HepG2 (cell line): Measurements from ENCODE around the gene ACBD5. TPM values are rescaled to one million over a fixed set of nuclear protein-coding genes. Genes with fewer than 3 reads are reported as not detected.

Source experiments
- DMAP1 ChIP-seq: IDR thresholded peaks from 2 replicates; pipeline ENCODE4 v1.6.1; 2016
- ISX ChIP-seq: sonication (generic); formaldehyde crosslinking; conservative IDR thresholded peaks from 2 replicates; pipeline ENCODE4 v1.5.0; 2020; ENCODE audit warnings: missing genetic modification reagents
- KDM4B ChIP-seq: sonication (generic); formaldehyde crosslinking; IDR thresholded peaks from 2 replicates; pipeline ENCODE4 v1.4.0; 2020; ENCODE audit warnings: missing genetic modification reagents
- MIER2 ChIP-seq: IDR thresholded peaks from 2 replicates; pipeline ENCODE4 v1.6.1; 2016; ENCODE audit warnings: missing biosample characterization, missing genetic modification reagents
- PAF1 ChIP-seq: IDR thresholded peaks from 2 replicates; pipeline ENCODE4 v1.6.1; 2016; ENCODE audit warnings: missing genetic modification reagents, missing compliant biosample characterization
- POGZ ChIP-seq: sonication (generic); formaldehyde crosslinking; IDR thresholded peaks from 2 replicates; pipeline ENCODE4 v1.4.0; 2020; ENCODE audit warnings: mild to moderate bottlenecking, missing genetic modification reagents
- RBFOX2 ChIP-seq: fragments of 200-400 bp; formaldehyde crosslinking; IDR thresholded peaks from 2 replicates; pipeline ENCODE4 v1.6.1; 2017; ENCODE audit warnings: low read depth, mild to moderate bottlenecking, low read length
- SAFB2 ChIP-seq: sonication (generic); formaldehyde crosslinking; IDR thresholded peaks from 2 replicates; pipeline ENCODE4 v1.5.1; 2020; ENCODE audit warnings: missing genetic modification reagents, low read depth, mild to moderate bottlenecking, borderline replicate concordance
- SRY ChIP-seq: sonication (generic); formaldehyde crosslinking; IDR thresholded peaks from 2 replicates; pipeline ENCODE4 v1.8.0; 2022; ENCODE audit warnings: mild to moderate bottlenecking, missing genetic modification reagents
- ZNF30 ChIP-seq: sonication (generic); formaldehyde crosslinking; IDR thresholded peaks from 2 replicates; pipeline ENCODE4 v1.5.0; 2020; ENCODE audit warnings: mild to moderate bottlenecking, missing genetic modification reagents
- ZNF543 ChIP-seq: sonication (generic); formaldehyde crosslinking; IDR thresholded peaks from 2 replicates; pipeline ENCODE4 v1.4.0; 2020; ENCODE audit warnings: mild to moderate bottlenecking, missing genetic modification reagents
- ZNF552 ChIP-seq: sonication (generic); formaldehyde crosslinking; IDR thresholded peaks from 2 replicates; pipeline ENCODE4 v1.9.0; 2022; ENCODE audit warnings: missing genetic modification reagents, mild to moderate bottlenecking, borderline replicate concordance
- ZNF841 ChIP-seq: sonication (generic); formaldehyde crosslinking; IDR thresholded peaks from 2 replicates; pipeline ENCODE4 v1.8.1; 2023; ENCODE audit warnings: missing genetic modification reagents, borderline replicate concordance
- polyA plus RNA-seq, 8 experiments: library from polyadenylated mRNA; depleted of rRNA in 3 of 8; stranded (reverse) in 7 of 8; unstranded in 1 of 8; fragments of >200 nt; fragmentation: Illumina TruSeq in 4 of 8; extraction: Trizol in 4 of 8; gene quantifications; 2 replicates each; pipeline versions ENCODE4 v1.2.1 to v1.2.3, GENCODE V29; 2011 to 2016; ENCODE audit warnings: low read depth in 4 of 8, missing spikeins in 1 of 8, mixed read lengths in 1 of 8; ENCODE audit not compliant: insufficient read depth in 1 of 8
- total RNA-seq, 5 experiments: library from RNA; depleted of rRNA; stranded (reverse); fragments of >200 nt; fragmentation: Illumina TruSeq; extraction: Trizol; gene quantifications; 2 replicates each; pipeline ENCODE4 v1.2.3, GENCODE V29; 2016; ENCODE audit warnings: low read depth in 1 of 5
- TF ChIP-seq, protein P1 (sequence below): sonication (generic); formaldehyde crosslinking; IDR thresholded peaks from 2 replicates; pipeline ENCODE4 v1.8.0; 2022; ENCODE audit warnings: mild to moderate bottlenecking, missing genetic modification reagents; ENCODE audit not compliant: insufficient replicate concordance
- TF ChIP-seq, protein P2 (sequence below): IDR thresholded peaks from 2 replicates; pipeline ENCODE4 v1.6.1; 2016; ENCODE audit warnings: low read depth, missing genetic modification reagents, missing compliant biosample characterization
- TF ChIP-seq, protein P3 (sequence below): sonication (generic); formaldehyde crosslinking; IDR thresholded peaks from 2 replicates; pipeline ENCODE4 v1.4.0; 2020; ENCODE audit warnings: missing genetic modification reagents
- TF ChIP-seq, protein P4 (sequence below): sonication (generic); formaldehyde crosslinking; IDR thresholded peaks from 2 replicates; pipeline ENCODE4 v1.5.1; 2020; ENCODE audit warnings: mild to moderate bottlenecking, missing genetic modification reagents, moderate library complexity

ACBD5 gene
- total and polyA plus RNA-seq, 2 of the 13 experiments (the other 11 are each of a cell fraction or from before 2014, with no cell fraction given) = 10.3 to 14.8 TPM

DNA sequence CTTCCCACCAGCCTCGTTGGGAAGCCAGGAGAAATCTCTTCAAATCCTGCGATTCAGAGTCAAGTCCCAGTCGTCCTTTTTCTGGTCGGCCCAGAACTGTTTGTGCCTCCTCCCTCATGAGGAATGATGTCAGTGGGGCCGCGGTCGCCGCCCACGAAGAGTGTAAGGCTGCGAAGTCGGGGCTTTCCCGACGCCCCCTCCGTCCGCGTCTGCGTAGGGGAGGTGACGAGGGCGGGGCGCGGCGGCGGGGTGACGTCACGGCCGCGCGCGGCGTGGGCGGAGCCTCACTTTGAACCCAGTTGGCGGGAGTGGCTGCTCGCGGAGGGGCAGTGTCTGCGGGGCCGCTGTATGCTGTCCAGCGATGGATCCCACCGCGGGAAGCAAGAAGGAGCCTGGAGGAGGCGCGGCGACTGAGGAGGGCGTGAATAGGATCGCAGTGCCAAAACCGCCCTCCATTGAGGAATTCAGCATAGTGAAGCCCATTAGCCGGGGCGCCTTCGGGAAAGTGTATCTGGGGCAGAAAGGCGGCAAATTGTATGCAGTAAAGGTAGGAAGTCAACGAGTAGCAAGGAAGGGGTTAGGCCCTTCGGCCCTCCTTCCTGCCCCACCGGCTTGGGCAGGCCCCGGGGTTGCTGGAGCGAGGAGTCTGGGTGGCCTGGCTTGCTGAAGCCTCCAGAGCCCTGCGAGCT is 85.4 kb downstream of the ACBD5 start, which contains the start of gene MASTL (continued):
- peak; percentile 51; the same call in 1 of the 2 replicates for TF ChIP-seq DMAP1 (CRISPR knock-in tag)
- no peak; the same call in 1 of the 2 replicates for TF ChIP-seq SRY (CRISPR knock-in tag)
- TF ChIP-seq, protein P1, sequence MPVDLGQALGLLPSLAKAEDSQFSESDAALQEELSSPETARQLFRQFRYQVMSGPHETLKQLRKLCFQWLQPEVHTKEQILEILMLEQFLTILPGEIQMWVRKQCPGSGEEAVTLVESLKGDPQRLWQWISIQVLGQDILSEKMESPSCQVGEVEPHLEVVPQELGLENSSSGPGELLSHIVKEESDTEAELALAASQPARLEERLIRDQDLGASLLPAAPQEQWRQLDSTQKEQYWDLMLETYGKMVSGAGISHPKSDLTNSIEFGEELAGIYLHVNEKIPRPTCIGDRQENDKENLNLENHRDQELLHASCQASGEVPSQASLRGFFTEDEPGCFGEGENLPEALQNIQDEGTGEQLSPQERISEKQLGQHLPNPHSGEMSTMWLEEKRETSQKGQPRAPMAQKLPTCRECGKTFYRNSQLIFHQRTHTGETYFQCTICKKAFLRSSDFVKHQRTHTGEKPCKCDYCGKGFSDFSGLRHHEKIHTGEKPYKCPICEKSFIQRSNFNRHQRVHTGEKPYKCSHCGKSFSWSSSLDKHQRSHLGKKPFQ = peak; percentile 72
- TF ChIP-seq, protein P2, sequence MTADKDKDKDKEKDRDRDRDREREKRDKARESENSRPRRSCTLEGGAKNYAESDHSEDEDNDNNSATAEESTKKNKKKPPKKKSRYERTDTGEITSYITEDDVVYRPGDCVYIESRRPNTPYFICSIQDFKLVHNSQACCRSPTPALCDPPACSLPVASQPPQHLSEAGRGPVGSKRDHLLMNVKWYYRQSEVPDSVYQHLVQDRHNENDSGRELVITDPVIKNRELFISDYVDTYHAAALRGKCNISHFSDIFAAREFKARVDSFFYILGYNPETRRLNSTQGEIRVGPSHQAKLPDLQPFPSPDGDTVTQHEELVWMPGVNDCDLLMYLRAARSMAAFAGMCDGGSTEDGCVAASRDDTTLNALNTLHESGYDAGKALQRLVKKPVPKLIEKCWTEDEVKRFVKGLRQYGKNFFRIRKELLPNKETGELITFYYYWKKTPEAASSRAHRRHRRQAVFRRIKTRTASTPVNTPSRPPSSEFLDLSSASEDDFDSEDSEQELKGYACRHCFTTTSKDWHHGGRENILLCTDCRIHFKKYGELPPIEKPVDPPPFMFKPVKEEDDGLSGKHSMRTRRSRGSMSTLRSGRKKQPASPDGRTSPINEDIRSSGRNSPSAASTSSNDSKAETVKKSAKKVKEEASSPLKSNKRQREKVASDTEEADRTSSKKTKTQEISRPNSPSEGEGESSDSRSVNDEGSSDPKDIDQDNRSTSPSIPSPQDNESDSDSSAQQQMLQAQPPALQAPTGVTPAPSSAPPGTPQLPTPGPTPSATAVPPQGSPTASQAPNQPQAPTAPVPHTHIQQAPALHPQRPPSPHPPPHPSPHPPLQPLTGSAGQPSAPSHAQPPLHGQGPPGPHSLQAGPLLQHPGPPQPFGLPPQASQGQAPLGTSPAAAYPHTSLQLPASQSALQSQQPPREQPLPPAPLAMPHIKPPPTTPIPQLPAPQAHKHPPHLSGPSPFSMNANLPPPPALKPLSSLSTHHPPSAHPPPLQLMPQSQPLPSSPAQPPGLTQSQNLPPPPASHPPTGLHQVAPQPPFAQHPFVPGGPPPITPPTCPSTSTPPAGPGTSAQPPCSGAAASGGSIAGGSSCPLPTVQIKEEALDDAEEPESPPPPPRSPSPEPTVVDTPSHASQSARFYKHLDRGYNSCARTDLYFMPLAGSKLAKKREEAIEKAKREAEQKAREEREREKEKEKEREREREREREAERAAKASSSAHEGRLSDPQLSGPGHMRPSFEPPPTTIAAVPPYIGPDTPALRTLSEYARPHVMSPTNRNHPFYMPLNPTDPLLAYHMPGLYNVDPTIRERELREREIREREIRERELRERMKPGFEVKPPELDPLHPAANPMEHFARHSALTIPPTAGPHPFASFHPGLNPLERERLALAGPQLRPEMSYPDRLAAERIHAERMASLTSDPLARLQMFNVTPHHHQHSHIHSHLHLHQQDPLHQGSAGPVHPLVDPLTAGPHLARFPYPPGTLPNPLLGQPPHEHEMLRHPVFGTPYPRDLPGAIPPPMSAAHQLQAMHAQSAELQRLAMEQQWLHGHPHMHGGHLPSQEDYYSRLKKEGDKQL (CRISPR knock-in tag) = peak; percentile 48; the same call in 1 of the 2 replicates
- TF ChIP-seq, protein P3, sequence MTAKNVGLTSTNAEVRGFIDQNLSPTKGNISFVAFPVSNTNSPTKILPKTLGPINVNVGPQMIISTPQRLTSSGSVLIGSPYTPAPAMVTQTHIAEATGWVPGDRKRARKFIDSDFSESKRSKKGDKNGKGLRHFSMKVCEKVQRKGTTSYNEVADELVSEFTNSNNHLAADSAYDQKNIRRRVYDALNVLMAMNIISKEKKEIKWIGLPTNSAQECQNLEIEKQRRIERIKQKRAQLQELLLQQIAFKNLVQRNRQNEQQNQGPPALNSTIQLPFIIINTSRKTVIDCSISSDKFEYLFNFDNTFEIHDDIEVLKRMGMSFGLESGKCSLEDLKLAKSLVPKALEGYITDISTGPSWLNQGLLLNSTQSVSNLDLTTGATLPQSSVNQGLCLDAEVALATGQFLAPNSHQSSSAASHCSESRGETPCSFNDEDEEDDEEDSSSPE (CRISPR knock-in tag) = peak; percentile 99
- TF ChIP-seq ZNF552 = no peak
- no peak for TF ChIP-seq ISX (CRISPR knock-in tag)
- TF ChIP-seq RBFOX2 = peak; percentile 90
- TF ChIP-seq ZNF30 = no peak
- TF ChIP-seq, protein P4, sequence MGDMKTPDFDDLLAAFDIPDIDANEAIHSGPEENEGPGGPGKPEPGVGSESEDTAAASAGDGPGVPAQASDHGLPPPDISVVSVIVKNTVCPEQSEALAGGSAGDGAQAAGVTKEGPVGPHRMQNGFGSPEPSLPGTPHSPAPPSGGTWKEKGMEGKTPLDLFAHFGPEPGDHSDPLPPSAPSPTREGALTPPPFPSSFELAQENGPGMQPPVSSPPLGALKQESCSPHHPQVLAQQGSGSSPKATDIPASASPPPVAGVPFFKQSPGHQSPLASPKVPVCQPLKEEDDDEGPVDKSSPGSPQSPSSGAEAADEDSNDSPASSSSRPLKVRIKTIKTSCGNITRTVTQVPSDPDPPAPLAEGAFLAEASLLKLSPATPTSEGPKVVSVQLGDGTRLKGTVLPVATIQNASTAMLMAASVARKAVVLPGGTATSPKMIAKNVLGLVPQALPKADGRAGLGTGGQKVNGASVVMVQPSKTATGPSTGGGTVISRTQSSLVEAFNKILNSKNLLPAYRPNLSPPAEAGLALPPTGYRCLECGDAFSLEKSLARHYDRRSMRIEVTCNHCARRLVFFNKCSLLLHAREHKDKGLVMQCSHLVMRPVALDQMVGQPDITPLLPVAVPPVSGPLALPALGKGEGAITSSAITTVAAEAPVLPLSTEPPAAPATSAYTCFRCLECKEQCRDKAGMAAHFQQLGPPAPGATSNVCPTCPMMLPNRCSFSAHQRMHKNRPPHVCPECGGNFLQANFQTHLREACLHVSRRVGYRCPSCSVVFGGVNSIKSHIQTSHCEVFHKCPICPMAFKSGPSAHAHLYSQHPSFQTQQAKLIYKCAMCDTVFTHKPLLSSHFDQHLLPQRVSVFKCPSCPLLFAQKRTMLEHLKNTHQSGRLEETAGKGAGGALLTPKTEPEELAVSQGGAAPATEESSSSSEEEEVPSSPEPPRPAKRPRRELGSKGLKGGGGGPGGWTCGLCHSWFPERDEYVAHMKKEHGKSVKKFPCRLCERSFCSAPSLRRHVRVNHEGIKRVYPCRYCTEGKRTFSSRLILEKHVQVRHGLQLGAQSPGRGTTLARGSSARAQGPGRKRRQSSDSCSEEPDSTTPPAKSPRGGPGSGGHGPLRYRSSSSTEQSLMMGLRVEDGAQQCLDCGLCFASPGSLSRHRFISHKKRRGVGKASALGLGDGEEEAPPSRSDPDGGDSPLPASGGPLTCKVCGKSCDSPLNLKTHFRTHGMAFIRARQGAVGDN (CRISPR knock-in tag) = peak; percentile 75
- TF ChIP-seq SAFB2 (CRISPR knock-in tag) = no peak; the same call in 1 of the 2 replicates
- no peak; the same call in 1 of the 2 replicates for TF ChIP-seq ZNF543 (CRISPR knock-in tag)
- no peak for TF ChIP-seq PAF1
- TF ChIP-seq POGZ (CRISPR knock-in tag) = no peak
- TF ChIP-seq MIER2 (CRISPR knock-in tag) = no peak
- no peak; the same call in 1 of the 2 replicates for TF ChIP-seq KDM4B (CRISPR knock-in tag)
- no peak for TF ChIP-seq ZNF841
